ENCODE data around the gene TMEM138.

Gene TMEM138

DNA sequence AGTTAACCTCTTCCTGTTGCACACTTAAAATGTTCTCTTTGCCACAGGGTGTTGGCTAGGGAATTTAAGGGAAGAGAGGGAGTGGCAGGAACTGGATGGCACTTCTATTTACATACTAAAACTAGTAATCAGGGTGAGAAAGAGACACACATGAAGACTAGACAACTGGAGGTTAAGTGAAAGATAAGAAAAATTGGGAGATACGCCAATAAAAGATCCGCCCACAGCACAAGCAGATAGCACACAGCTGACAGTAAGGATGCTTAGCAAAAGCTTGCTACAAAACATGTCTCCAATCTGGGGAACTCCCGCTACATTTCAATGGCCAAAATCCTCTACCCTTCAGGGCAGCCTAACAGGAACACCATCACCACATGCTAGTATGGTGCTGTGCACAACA, 54.8 kb downstream of the TMEM138 start:
- TF ChIP-seq, protein P1, sequence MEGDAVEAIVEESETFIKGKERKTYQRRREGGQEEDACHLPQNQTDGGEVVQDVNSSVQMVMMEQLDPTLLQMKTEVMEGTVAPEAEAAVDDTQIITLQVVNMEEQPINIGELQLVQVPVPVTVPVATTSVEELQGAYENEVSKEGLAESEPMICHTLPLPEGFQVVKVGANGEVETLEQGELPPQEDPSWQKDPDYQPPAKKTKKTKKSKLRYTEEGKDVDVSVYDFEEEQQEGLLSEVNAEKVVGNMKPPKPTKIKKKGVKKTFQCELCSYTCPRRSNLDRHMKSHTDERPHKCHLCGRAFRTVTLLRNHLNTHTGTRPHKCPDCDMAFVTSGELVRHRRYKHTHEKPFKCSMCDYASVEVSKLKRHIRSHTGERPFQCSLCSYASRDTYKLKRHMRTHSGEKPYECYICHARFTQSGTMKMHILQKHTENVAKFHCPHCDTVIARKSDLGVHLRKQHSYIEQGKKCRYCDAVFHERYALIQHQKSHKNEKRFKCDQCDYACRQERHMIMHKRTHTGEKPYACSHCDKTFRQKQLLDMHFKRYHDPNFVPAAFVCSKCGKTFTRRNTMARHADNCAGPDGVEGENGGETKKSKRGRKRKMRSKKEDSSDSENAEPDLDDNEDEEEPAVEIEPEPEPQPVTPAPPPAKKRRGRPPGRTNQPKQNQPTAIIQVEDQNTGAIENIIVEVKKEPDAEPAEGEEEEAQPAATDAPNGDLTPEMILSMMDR (conservative IDR thresholded peaks at IDR 0.05), result no peak
- TF ChIP-seq ZFX (IDR thresholded peaks at IDR 0.05), result no peak
- no peak overlapping the region for H3K27ac ChIP-seq

DNA sequence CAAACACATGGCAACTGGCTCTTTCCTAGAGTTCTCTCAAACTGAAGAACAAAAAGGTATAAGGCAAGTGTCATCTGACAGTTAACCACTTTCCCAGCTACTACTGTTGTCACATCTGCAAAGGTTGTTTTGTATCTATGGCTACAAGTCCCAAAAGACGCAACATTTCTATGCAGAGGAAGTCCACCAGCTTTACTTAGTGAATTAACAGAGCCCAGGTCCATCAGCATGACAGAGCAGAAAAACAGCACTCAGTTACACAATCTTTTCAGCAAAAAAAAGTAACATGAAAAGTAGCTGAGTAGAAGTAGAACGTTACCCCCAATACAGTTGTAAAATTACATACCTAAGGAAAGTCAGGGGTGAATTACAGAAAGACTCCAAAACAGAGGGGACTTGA, 55.5 kb downstream of the TMEM138 start:
- H3K27ac ChIP-seq, result no peak overlapping the region
- TF ChIP-seq, protein P1 (conservative IDR thresholded peaks at IDR 0.05), result no peak
- TF ChIP-seq ZFX (IDR thresholded peaks at IDR 0.05), result no peak

DNA sequence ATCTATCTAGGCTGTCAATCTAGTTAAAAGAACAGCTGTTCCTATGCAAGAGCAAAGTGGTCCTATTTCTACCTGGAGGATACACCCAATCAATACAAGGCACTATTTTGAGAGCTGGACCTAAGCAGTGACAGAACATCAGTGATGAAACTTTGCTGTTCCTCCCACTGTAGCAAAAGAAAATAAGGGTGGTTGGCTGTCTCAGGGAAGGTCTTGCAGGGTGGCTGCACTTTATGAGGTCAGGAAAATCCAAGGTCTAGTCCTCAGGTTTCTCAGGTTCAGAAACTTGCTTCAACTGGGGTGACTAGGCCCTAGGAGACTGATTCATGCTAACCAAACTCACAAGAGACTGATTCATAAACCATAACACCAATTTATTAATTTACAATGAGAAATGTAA, 56.0 kb downstream of the TMEM138 start:
- no peak overlapping the region for H3K27ac ChIP-seq
- no peak for TF ChIP-seq ZFX (IDR thresholded peaks at IDR 0.05)
- TF ChIP-seq, protein P1 (conservative IDR thresholded peaks at IDR 0.05), result no peak
